NCI-H1092 (cell line): ENCODE measurements around the gene PLEKHB2.
"Not testable (repeated sequence)": the region's sequence is repeated elsewhere in the genome, so short reads cannot be mapped to it uniquely, and the experiment has no call there.

Experiments used
- DNase-seq: peaks from one replicate; lab custom pipeline; 2025; lab: John Stamatoyannopoulos, UW

Gene PLEKHB2

GRCh38 chr2:131143803-131144202 lies 38.7 kb downstream of the PLEKHB2 start:
- no peak for DNase-seq

GRCh38 chr2:131145040-131145439 lies 39.9 kb downstream of the PLEKHB2 start:
- DNase-seq: no peak

GRCh38 chr2:131146231-131146630 lies 41.1 kb downstream of the PLEKHB2 start:
- DNase-seq: no peak

GRCh38 chr2:131146749-131147148 lies 41.6 kb downstream of the PLEKHB2 start:
- no peak for DNase-seq

GRCh38 chr2:131148426-131148825 lies 43.3 kb downstream of the PLEKHB2 start:
- no peak for DNase-seq

GRCh38 chr2:131150109-131150508 lies 45.0 kb downstream of the PLEKHB2 start:
- DNase-seq: not testable (repeated sequence)

GRCh38 chr2:131151398-131151797 lies 46.3 kb downstream of the PLEKHB2 start:
- DNase-seq: no peak

- no peak for DNase-seq
Observed at GRCh38 chr2:131152074-131152473, 46.9 kb downstream of the PLEKHB2 start.

- DNase-seq: no peak
Observed at GRCh38 chr2:131153529-131153928, 48.4 kb downstream of the PLEKHB2 start.

GRCh38 chr2:131154071-131154531 lies 49.0 kb downstream of the PLEKHB2 start:
- peak; percentile 8 for DNase-seq

GRCh38 chr2:131154647-131155046 lies 49.5 kb downstream of the PLEKHB2 start:
- no peak for DNase-seq

- no peak for DNase-seq
Observed at GRCh38 chr2:131155208-131155855, 50.2 kb downstream of the PLEKHB2 start.

GRCh38 chr2:131156452-131157149 lies 51.5 kb downstream of the PLEKHB2 start:
- DNase-seq: no peak

GRCh38 chr2:131165562-131165961 lies 60.4 kb downstream of the PLEKHB2 start:
- not testable (repeated sequence) for DNase-seq

GRCh38 chr2:131168538-131168937 lies 63.4 kb downstream of the PLEKHB2 start:
- no peak for DNase-seq

GRCh38 chr2:131178050-131178449 lies 72.9 kb downstream of the PLEKHB2 start:
- DNase-seq: not testable (repeated sequence)

GRCh38 chr2:131178721-131179418 lies 73.7 kb downstream of the PLEKHB2 start:
- DNase-seq: not testable (repeated sequence)

GRCh38 chr2:131181451-131181850 lies 76.3 kb downstream of the PLEKHB2 start:
- not testable (repeated sequence) for DNase-seq

GRCh38 chr2:131193421-131193820 lies 88.3 kb downstream of the PLEKHB2 start:
- DNase-seq: not testable (repeated sequence)

GRCh38 chr2:131196186-131196585 lies 91.0 kb downstream of the PLEKHB2 start:
- not testable (repeated sequence) for DNase-seq
